ENCODE measurements around the gene CDH24. TPM values are rescaled to one million over a fixed set of nuclear protein-coding genes. Genes with fewer than 3 reads are reported as not detected.

The CDH24 gene
- total and polyA plus RNA-seq, 2 experiments from 2014 or later: 6.9 to 18.0 TPM

DNA sequence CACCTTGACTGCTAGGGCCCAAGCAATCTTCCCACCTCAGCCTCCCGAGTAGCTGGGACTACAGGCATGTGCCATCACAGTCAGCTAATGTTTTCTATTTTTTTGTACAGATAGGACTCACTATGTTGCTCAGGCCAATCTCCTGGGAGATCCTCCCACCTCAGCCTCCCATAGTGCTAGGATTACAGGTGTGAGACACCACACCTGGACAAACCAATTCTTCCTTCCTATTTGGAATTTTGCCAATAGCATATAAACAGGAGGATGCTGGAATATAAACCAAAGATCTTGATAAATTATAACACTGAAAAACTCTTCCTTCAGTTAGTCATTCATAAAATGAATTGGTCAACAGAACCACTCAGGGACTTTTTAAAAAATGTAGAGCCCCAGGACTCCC is 29.2 kb upstream of the CDH24 start:
- H3K9me2 ChIP-seq (replicated peaks; ENCODE audit: insufficient read depth): no peaks in the 10 kb centered on the region
- H3K4me3 ChIP-seq: no peak overlapping the region
- peaks cover 7% of the 10 kb centered on the region for H3K36me3 ChIP-seq (replicated peaks; ENCODE audit: insufficient read depth, low read depth)
- no peak for DNase-seq (ENCODE audit: low spot score)
- no peak for TF ChIP-seq EZH2 (IDR thresholded peaks at IDR 0.05; ENCODE audit: borderline replicate concordance)
- TF ChIP-seq, protein P1, sequence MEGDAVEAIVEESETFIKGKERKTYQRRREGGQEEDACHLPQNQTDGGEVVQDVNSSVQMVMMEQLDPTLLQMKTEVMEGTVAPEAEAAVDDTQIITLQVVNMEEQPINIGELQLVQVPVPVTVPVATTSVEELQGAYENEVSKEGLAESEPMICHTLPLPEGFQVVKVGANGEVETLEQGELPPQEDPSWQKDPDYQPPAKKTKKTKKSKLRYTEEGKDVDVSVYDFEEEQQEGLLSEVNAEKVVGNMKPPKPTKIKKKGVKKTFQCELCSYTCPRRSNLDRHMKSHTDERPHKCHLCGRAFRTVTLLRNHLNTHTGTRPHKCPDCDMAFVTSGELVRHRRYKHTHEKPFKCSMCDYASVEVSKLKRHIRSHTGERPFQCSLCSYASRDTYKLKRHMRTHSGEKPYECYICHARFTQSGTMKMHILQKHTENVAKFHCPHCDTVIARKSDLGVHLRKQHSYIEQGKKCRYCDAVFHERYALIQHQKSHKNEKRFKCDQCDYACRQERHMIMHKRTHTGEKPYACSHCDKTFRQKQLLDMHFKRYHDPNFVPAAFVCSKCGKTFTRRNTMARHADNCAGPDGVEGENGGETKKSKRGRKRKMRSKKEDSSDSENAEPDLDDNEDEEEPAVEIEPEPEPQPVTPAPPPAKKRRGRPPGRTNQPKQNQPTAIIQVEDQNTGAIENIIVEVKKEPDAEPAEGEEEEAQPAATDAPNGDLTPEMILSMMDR (IDR thresholded peaks at IDR 0.05; ENCODE audit: poor library complexity): no peak
- no peak for TF ChIP-seq EZH2phosphoT487 (IDR thresholded peaks at IDR 0.05; ENCODE audit: low read depth, severe bottlenecking, unreplicated experiment)
- no peak overlapping the region for H3K27ac ChIP-seq
- no peak overlapping the region for H3K4me2 ChIP-seq
- no peaks in the 10 kb centered on the region for H4K20me1 ChIP-seq (ENCODE audit: insufficient read depth, poor library complexity, severe bottlenecking)
- 100% methylated on average over 1 of the region's 1 CpG for WGBS (ENCODE audit: low lambda C conversion rate, missing lambda C conversion rate)
- no peak overlapping the region for H2AFZ ChIP-seq
- H3K79me2 ChIP-seq: peaks cover 77% of the 10 kb centered on the region
- no peaks in the 10 kb centered on the region for H3K9me3 ChIP-seq (ENCODE audit: low read depth)
- H3K27me3 ChIP-seq: no peaks in the 10 kb centered on the region
- no peaks in the 10 kb centered on the region for H3K4me1 ChIP-seq (ENCODE audit: insufficient read depth)

DNA sequence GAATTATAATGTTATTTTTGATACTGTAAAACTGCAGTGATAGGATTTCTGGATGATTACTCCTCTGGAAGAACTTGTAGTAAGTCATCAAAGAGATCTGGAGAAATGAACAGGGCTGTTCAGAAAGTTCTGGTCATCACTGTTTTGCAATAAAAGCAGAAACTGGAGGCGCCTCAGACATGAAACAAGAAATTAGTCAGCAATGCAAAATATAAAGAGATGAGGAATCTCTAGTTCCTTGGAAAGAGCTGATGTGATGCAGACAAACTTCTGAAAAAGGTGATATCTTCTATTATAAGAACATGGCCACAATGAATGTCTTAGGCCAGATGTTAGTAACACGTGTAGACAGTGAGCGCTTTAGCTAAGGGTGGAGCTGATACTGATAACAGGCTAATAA is 28.1 kb upstream of the CDH24 start:
- H3K27ac ChIP-seq: peak overlapping the region; percentile 31
- no peak overlapping the region for H2AFZ ChIP-seq
- no peak for DNase-seq (ENCODE audit: low spot score)
- peaks cover 7% of the 10 kb centered on the region for H3K36me3 ChIP-seq (replicated peaks; ENCODE audit: insufficient read depth, low read depth)
- H3K27me3 ChIP-seq: no peaks in the 10 kb centered on the region
- H4K20me1 ChIP-seq (ENCODE audit: insufficient read depth, poor library complexity, severe bottlenecking): no peaks in the 10 kb centered on the region
- H3K9me3 ChIP-seq (ENCODE audit: low read depth): no peaks in the 10 kb centered on the region
- TF ChIP-seq EZH2phosphoT487 (IDR thresholded peaks at IDR 0.05; ENCODE audit: low read depth, severe bottlenecking, unreplicated experiment): no peak
- no peak for TF ChIP-seq EZH2 (IDR thresholded peaks at IDR 0.05; ENCODE audit: borderline replicate concordance)
- TF ChIP-seq, protein P1 (IDR thresholded peaks at IDR 0.05; ENCODE audit: poor library complexity): no peak
- no peaks in the 10 kb centered on the region for H3K4me1 ChIP-seq (ENCODE audit: insufficient read depth)
- H3K4me3 ChIP-seq: no peak overlapping the region
- H3K79me2 ChIP-seq: peaks cover 71% of the 10 kb centered on the region
- no peak overlapping the region for H3K4me2 ChIP-seq
- no peaks in the 10 kb centered on the region for H3K9me2 ChIP-seq (replicated peaks; ENCODE audit: insufficient read depth)
- 74% methylated on average over 3 of the region's 3 CpGs for WGBS (ENCODE audit: low lambda C conversion rate, missing lambda C conversion rate)

DNA sequence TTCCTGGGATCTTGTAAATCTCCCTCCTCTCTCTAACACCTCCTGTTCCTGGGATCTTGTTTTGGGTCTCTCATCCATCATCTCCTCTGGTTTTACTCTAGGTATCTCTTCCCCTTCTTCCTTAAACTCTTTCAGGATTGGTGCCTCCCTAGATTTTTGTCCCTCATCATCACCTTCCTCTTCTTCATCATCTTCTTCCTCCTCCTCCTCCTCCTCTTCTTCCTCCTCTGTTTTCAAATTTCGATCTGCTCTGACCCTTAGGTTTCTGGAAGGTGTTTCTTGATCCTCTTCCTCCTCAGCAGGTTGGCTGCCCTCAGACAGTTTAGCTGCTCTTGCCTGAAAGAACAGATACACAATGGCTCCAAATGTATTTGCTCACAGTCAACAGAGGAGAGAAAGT is 23.2 kb upstream of the CDH24 start:
- no peak for DNase-seq (ENCODE audit: low spot score)
- Histone ChIP-seq H2AFZ (no peak overlapping the region), H3K4me2 (no peak overlapping the region), H3K9me3 (ENCODE audit: low read depth) (no peaks in the 10 kb centered on the region), H3K4me1 (ENCODE audit: insufficient read depth) (peaks cover 8% of the 10 kb centered on the region), H3K36me3 (replicated peaks; ENCODE audit: insufficient read depth, low read depth) (no peaks in the 10 kb centered on the region), H4K20me1 (ENCODE audit: insufficient read depth, poor library complexity, severe bottlenecking) (no peaks in the 10 kb centered on the region), H3K79me2 (peaks cover 49% of the 10 kb centered on the region), H3K9me2 (replicated peaks; ENCODE audit: insufficient read depth) (no peaks in the 10 kb centered on the region), H3K27ac (peak overlapping the region; percentile 87), H3K4me3 (no peak overlapping the region), H3K27me3 (no peaks in the 10 kb centered on the region)
- TF ChIP-seq EZH2 (IDR thresholded peaks at IDR 0.05; ENCODE audit: borderline replicate concordance) (no peak), EZH2phosphoT487 (IDR thresholded peaks at IDR 0.05; ENCODE audit: low read depth, severe bottlenecking, unreplicated experiment) (no peak)
- TF ChIP-seq, protein P1 (IDR thresholded peaks at IDR 0.05; ENCODE audit: poor library complexity): no peak
- WGBS (ENCODE audit: low lambda C conversion rate, missing lambda C conversion rate): 100% methylated on average over 1 of the region's 1 CpG

DNA sequence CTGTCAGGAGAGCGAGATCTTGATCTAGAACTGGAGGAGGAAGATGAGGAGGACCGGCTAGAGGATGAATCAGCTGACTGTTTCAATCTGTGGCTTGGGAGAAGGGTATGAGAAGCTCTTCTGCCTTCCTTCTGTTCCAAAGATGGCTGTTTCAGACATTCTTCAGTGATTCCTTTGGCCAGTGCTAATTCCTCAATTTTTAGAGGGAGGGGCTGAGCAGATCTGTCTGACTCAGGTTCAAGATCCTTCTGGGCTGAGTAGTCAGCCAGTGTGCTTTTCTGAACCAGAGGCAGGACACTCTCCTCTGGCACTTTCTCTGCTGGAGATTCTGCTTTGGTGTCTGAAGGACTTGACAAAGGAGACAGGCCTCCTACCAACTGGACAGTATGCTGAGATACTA is 22.4 kb upstream of the CDH24 start:
- no peaks in the 10 kb centered on the region for H4K20me1 ChIP-seq (ENCODE audit: insufficient read depth, poor library complexity, severe bottlenecking)
- no peak overlapping the region for H3K4me3 ChIP-seq
- no peak overlapping the region for H3K4me2 ChIP-seq
- TF ChIP-seq, protein P1 (IDR thresholded peaks at IDR 0.05; ENCODE audit: poor library complexity): no peak
- no peak for TF ChIP-seq EZH2 (IDR thresholded peaks at IDR 0.05; ENCODE audit: borderline replicate concordance)
- H3K79me2 ChIP-seq: peaks cover 52% of the 10 kb centered on the region
- H3K4me1 ChIP-seq (ENCODE audit: insufficient read depth): peaks cover 8% of the 10 kb centered on the region
- no peaks in the 10 kb centered on the region for H3K36me3 ChIP-seq (replicated peaks; ENCODE audit: insufficient read depth, low read depth)
- H2AFZ ChIP-seq: no peak overlapping the region
- no peaks in the 10 kb centered on the region for H3K27me3 ChIP-seq
- no peaks in the 10 kb centered on the region for H3K9me2 ChIP-seq (replicated peaks; ENCODE audit: insufficient read depth)
- DNase-seq (ENCODE audit: low spot score): no peak
- H3K9me3 ChIP-seq (ENCODE audit: low read depth): no peaks in the 10 kb centered on the region
- 88% methylated on average over 2 of the region's 2 CpGs for WGBS (ENCODE audit: low lambda C conversion rate, missing lambda C conversion rate)
- H3K27ac ChIP-seq: peak overlapping the region; percentile 87
